ENCODE data around the gene AGAP1.

DNA sequence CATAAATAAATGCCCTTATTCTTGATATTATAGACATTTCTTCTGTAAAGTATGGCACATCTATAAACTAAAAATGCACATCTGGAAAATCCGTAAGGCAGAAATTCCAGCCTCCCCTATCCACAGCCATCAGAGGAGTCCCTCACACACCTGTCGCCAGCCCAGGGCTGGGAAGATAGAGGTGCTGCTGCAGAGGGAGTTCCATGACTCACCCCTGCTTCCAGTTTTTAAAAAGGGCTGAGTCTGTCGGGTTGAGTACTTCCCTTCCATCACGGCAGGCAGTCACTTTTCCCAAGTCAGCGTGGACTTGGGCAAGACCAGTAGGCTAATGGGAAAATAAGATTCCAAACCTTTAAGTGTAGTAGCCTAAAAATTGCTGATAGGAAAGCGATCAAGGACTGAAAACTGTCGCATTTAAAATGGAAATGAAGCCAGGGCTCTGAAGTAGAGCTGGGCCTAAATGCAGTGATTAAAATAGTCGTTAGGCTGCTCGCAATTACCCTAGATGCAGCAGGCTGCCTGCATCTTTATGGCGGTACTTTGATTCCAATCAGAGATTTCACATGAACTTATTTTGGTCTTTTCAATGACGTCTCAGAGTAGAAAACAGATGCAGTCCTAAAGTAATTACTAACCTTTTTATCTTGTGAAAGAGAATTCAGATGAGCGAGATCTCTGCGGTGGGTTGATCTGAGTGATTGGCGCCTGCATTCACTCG is 280.5 kb downstream of the AGAP1 start:
- TF ChIP-seq POLR2A (IDR thresholded peaks at IDR 0.05) (no peak), CTCF (IDR thresholded peaks at IDR 0.05) (no peak)
